DMS153 treated with DMSO at 0.1 percent for 48 hours (cell line): Measurements from ENCODE around the gene CCDC88A.
"Not testable (repeated sequence)": the region's sequence is repeated elsewhere in the genome, so short reads cannot be mapped to it uniquely, and the experiment has no call there.

Experiments
- DNase-seq: peaks from one replicate; lab custom pipeline; 2025; ENCODE audit not compliant: unreplicated experiment; lab: John Stamatoyannopoulos, UW

Gene CCDC88A

GRCh38 chr2:55391155-55391554, 28.5 kb downstream of the CCDC88A start:
- DNase-seq: no peak

GRCh38 chr2:55385516-55385915, 34.1 kb downstream of the CCDC88A start:
- not testable (repeated sequence) for DNase-seq

- DNase-seq: no peak
These were observed 34.9 kb downstream of the CCDC88A start for GRCh38 chr2:55384786-55385185.

GRCh38 chr2:55371376-55371775, 48.3 kb downstream of the CCDC88A start:
- DNase-seq: no peak

GRCh38 chr2:55370208-55370607, 49.4 kb downstream of the CCDC88A start:
- DNase-seq: no peak

GRCh38 chr2:55365303-55365702, 54.4 kb downstream of the CCDC88A start:
- no peak for DNase-seq

- no peak for DNase-seq
These were observed 55.2 kb downstream of the CCDC88A start for GRCh38 chr2:55364189-55365055.

GRCh38 chr2:55363636-55364035, 56.0 kb downstream of the CCDC88A start:
- DNase-seq: no peak

GRCh38 chr2:55361465-55362189, 58.0 kb downstream of the CCDC88A start:
- DNase-seq: no peak

GRCh38 chr2:55358451-55358850, 61.2 kb downstream of the CCDC88A start:
- no peak for DNase-seq

GRCh38 chr2:55357927-55358326, 61.7 kb downstream of the CCDC88A start:
- DNase-seq: no peak

- DNase-seq: no peak
These were observed 62.5 kb downstream of the CCDC88A start for GRCh38 chr2:55357164-55357563.

GRCh38 chr2:55356136-55356535, 63.5 kb downstream of the CCDC88A start:
- DNase-seq: not testable (repeated sequence)

- DNase-seq: no peak
These were observed 64.2 kb downstream of the CCDC88A start for GRCh38 chr2:55355451-55355850.

- no peak for DNase-seq
These were observed 68.0 kb downstream of the CCDC88A start for GRCh38 chr2:55351672-55352071.

- no peak for DNase-seq
These were observed 74.6 kb downstream of the CCDC88A start for GRCh38 chr2:55345064-55345463.

GRCh38 chr2:55338268-55338667, 81.4 kb downstream of the CCDC88A start:
- no peak for DNase-seq

GRCh38 chr2:55334728-55335127, 84.9 kb downstream of the CCDC88A start:
- DNase-seq: no peak

- no peak for DNase-seq
These were observed 88.9 kb downstream of the CCDC88A start for GRCh38 chr2:55330541-55331297.

GRCh38 chr2:55327470-55328230, 92.0 kb downstream of the CCDC88A start:
- no peak for DNase-seq

- no peak for DNase-seq
These were observed 104.7 kb downstream of the CCDC88A start for GRCh38 chr2:55314985-55315384.
